AML-193 (cell line): ENCODE data around the gene EPN2.

ENCODE experiments used
- DNase-seq, 2 experiments: peaks; one replicate each; lab custom pipeline; 2025; lab: John Stamatoyannopoulos, UW

Gene EPN2

GRCh38 chr17:19331134-19331533, 94.0 kb downstream of the EPN2 start:
- DNase-seq, result no peak

DNA sequence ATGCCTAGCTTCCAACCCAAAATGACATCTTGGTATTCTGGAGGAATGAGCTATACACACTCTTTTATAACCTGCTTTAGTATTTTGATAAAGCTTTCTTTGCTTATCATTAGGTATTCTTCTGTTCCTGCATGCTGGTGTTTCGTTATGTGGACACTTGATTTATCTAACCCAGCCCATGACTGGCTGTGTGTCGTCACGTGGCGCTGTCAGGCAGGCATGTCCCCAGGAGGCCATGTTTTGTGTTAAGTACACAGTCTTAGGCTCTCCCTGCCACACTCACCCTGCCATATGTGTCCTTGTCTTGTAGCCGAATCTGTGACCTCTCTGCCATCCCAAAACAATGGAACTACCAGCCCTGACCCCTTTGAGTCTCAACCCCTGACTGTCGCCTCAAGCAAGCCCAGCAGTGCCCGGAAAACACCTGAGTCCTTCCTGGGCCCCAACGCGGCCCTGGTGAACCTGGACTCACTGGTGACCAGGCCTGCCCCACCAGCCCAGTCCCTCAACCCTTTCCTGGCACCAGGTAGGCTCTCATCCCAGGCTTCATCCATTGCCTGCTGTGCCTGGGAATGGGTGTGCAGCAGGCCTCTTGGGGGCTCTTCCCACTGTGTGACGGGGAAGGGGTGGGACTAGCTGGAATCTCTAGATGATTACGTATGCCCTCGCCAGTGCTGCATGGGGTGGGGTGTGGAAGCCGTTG, 94.5 kb downstream of the EPN2 start:
- DNase-seq, result no peak

DNA sequence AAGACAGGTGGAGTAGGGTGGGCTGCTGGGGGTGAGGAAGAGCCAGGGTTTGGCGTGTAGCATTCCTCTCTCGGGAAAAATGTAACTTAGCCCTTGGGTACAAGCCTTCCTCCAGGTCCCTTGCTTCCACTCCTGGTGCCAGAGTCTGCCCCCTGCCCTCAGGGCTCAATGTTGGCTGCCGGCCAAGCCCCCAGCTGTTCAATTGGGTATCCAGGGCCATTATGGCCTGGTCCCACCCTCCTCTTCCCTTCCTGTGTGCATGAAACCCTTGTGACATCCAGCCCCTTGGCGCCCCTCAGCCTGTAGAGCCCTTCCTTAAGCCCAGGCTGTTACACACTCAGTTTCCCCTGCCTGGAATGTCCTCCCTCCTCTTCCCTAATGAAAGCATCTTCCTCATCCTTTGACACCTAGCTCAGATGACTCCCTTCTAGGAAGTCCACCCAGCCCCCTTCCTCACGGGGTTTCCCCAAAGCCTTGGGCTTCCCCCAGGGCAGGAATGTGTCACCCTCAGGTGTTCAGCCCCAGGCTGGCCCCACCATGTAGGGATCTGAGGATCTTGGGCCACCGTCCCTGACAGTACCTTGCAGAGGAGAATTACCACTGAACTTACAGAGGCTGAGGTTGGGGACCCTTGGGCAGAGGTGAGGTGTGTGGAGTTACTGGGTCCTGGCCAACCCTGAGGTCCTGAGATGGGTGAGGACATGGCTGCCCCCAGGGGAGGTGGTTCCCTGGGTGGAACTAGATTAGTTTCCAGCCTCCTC, 95.4 kb downstream of the EPN2 start:
- no peak for DNase-seq

DNA sequence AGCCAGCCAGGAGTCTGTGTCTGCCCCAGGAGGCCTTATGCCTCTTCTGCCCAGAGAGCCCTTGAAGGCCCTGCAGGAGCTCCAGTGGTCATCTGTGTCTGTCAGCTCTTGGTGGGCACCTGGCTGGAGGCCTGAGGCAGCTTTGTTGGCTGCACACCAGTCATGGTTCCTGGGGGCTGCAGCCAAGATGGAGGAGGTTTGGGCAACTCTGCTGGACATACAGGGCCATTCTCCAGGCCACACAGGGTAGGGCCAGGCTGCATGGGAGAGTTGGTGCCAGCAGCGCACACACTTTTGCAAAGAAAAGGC, 95.9 kb downstream of the EPN2 start:
- DNase-seq, result no peak

GRCh38 chr17:19333736-19334290, 96.6 kb downstream of the EPN2 start:
- DNase-seq, result no peak

DNA sequence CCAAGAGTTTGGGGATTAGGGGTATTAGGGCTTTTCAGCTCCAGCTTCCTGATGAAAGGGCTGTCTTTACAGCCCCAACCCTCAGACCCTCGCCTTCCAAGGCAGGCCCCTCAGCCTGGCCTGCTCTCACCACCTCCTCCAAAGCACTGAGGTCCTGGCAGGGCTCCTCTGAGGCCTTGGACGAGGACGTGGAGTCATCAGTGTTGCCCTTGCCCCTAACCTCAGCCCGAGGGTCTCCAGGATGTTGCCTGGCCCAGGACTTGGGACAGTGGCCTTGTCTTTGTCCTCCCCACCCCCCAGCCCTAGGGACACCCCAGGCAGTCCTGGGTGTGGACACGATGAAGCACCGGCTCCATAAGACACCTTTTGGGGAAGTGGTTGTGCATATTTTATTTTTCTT, 97.2 kb downstream of the EPN2 start:
- DNase-seq, result no peak

- DNase-seq, result no peak
These were observed 98.9 kb downstream of the EPN2 start for GRCh38 chr17:19335951-19336631.

- DNase-seq, result no peak
These were observed 100.0 kb downstream of the EPN2 start for GRCh38 chr17:19336938-19337711.

DNA sequence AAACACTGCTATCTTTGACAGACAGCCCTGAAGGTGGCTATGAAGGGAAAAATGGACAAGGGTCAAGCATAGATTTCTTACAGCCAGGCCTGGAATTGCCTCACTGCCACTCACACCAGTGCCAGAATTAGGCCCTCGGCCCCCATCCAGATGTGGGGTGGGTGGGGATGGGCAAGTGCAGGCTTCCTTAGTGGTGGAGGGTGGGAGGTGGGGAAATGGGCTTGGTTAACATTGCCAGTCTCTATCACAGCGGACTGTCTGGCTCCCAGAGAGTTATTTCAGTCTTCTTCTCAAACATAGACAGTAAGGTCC, 100.5 kb downstream of the EPN2 start:
- no peak for DNase-seq

- DNase-seq, result peak; percentile 55 to 64
These were observed 101.1 kb downstream of the EPN2 start for GRCh38 chr17:19338031-19338990.

GRCh38 chr17:19339341-19339815, 102.2 kb downstream of the EPN2 start:
- no peak for DNase-seq

GRCh38 chr17:19341211-19341631, 104.1 kb downstream of the EPN2 start:
- no peak for DNase-seq

- DNase-seq, result no peak
These were observed 104.8 kb downstream of the EPN2 start for GRCh38 chr17:19341641-19342610.

GRCh38 chr17:19342611-19343255, 105.6 kb downstream of the EPN2 start:
- no peak for DNase-seq

DNA sequence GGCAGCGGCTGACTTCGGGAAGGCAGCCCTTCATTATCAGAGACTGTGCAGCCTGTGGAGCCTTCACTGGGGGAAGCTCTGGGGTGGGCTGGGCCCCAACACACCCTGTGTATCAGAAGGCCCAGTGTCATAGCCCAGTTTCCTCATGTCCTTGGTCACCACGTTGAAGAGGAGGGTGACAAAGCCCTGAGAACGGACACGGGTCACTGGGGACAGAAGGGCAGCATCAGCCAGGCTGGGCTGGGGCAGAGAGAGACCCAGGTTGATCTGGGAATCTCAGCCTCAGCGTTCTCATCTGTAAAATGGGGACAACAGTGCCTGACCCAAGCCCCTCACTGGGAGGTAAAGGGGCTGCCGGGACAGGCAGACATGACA, 106.1 kb downstream of the EPN2 start:
- DNase-seq, result no peak

DNA sequence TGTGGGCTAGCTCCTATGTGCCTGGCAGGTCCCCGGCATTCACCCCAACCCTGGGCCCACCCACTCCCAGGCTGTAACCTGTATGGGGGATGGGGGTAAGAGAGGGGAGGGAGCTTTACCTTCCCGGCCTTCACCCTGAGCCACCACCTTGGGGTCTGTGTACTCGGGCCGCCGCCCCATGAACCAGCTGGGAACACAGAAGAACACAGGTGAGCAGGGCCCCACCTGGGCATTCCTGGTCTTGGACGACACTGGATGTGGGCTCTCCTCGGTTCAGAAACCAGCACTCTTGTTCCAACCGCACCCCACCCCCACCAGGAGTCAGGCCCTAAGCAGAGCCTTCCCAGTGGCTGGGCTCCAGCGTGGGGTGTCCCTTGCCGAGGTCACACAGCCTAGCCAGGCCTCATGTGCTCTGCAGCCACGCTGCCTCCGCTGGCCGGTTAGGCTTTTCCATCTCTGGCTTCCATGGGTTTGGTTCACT, 106.5 kb downstream of the EPN2 start:
- DNase-seq, result no peak

DNA sequence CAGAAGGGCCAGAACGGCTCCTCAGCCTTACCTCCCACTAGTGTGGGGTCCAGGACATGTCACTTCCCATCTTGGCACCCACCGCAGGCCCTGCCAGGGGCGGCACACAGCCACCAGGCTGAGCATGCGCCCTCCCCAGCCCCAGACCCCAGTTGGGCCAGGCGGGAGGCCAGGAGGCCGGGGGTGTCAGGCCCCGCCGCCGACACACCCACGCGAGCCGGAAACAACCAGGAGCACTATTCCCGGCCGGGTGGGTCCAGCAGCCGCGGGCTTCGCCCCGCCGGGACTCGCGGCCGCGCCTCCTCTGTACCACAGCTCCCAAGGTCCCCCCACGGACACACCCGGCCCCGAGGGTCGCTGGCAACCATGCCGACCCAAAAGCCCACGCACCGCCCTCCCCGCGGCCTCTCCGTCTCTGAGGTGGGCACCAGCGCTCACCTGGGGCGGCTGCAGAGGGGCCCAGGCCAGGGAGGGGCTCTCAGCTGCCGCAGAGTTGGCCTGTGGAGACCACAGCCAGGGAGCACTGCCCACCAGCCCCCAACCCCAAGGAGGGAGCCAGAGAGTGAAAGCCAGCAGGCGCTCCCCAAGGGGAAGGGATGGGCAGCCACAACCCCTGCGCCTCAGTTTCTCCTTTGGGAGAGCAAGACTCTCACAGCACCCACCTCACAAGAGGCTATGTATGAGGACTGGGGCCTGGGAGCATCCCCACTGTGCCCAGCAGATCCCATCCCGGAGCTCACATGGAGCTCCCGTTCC, 107.3 kb downstream of the EPN2 start:
- no peak for DNase-seq

- no peak for DNase-seq
These were observed 107.9 kb downstream of the EPN2 start for GRCh38 chr17:19345067-19345460.
